GM19438 (cell line): Measurements from ENCODE around the gene SRSF11.
"Not testable (repeated sequence)": the region's sequence is repeated elsewhere in the genome, so short reads cannot be mapped to it uniquely, and the experiment has no call there.

ENCODE experiments used
- ATAC-seq: cut with Tn5 transposase; IDR thresholded peaks from one replicate; pipeline ENCODE4 v1.9.1; 2021; ENCODE audit warnings: low read depth; ENCODE audit not compliant: unreplicated experiment

The SRSF11 gene

GRCh38 chr1:70221238-70222121 lies at the start of gene SRSF11:
TSS of gene SRSF11 (plus strand) at chr1:70221380. CDS start at chr1:70221637, 257 bp downstream.
- ATAC-seq = peak; percentile 88

- ATAC-seq = no peak
These were observed 49.7 kb upstream of the SRSF11 start for GRCh38 chr1:70171512-70171911.

GRCh38 chr1:70185181-70185580 lies 36.0 kb upstream of the SRSF11 start:
- ATAC-seq = not testable (repeated sequence)

- ATAC-seq = no peak
These were observed 32.7 kb upstream of the SRSF11 start for GRCh38 chr1:70188522-70188921.

- ATAC-seq = no peak
These were observed 31.0 kb upstream of the SRSF11 start for GRCh38 chr1:70190180-70190579.

GRCh38 chr1:70192446-70192845 lies 28.7 kb upstream of the SRSF11 start:
- ATAC-seq = not testable (repeated sequence)

- no peak for ATAC-seq
These were observed 26.6 kb upstream of the SRSF11 start for GRCh38 chr1:70194601-70195000.

- peak; percentile 80 for ATAC-seq
These were observed 25.8 kb upstream of the SRSF11 start for GRCh38 chr1:70195342-70195741.

GRCh38 chr1:70196333-70196732 lies 24.8 kb upstream of the SRSF11 start:
- ATAC-seq = no peak

- no peak for ATAC-seq
These were observed 21.1 kb upstream of the SRSF11 start for GRCh38 chr1:70200065-70200464.

- no peak for ATAC-seq
These were observed 18.9 kb upstream of the SRSF11 start for GRCh38 chr1:70202173-70202758.

GRCh38 chr1:70204139-70204538 lies 17.0 kb upstream of the SRSF11 start:
- ATAC-seq = no peak

- ATAC-seq = no peak
These were observed 16.6 kb upstream of the SRSF11 start for GRCh38 chr1:70204600-70204999.

- peak; percentile 36 for ATAC-seq
These were observed 16.1 kb upstream of the SRSF11 start for GRCh38 chr1:70205071-70205433.

- ATAC-seq = peak; percentile 86
These were observed 15.6 kb upstream of the SRSF11 start, which contains the start of gene LRRC40 for GRCh38 chr1:70205434-70206118. TSS of gene LRRC40 (minus strand) at chr1:70205579. CDS start at chr1:70205540, 39 bp downstream.

GRCh38 chr1:70206833-70207232 lies 14.3 kb upstream of the SRSF11 start:
- ATAC-seq = not testable (repeated sequence)

GRCh38 chr1:70207492-70207891 lies 13.7 kb upstream of the SRSF11 start:
- ATAC-seq = no peak

- no peak for ATAC-seq
These were observed 12.9 kb upstream of the SRSF11 start for GRCh38 chr1:70208292-70208691.

GRCh38 chr1:70210820-70211219 lies 10.4 kb upstream of the SRSF11 start:
- ATAC-seq = no peak

GRCh38 chr1:70211541-70211940 lies 9.6 kb upstream of the SRSF11 start:
- ATAC-seq = no peak

GRCh38 chr1:70220015-70220414 lies 1.2 kb upstream of the SRSF11 start:
- ATAC-seq = no peak
